Chondrocyte (in vitro differentiated cells): Measurements from ENCODE around the gene ANGPTL1. TPM values are rescaled to one million over a fixed set of nuclear protein-coding genes. Genes with fewer than 3 reads are reported as not detected.

ENCODE experiments used
- DNase-seq: peaks from one replicate; pipeline ENCODE4 v3.0.0; 2021; ENCODE audit warnings: mixed read lengths, low spot score
- H3K27ac Mint-ChIP-seq: one replicate; pipeline ENCODE4 v1.8.0; 2021; ENCODE audit warnings: mild to moderate bottlenecking, moderate library complexity, mixed read lengths; ENCODE audit not compliant: unreplicated experiment
- H3K27me3 Mint-ChIP-seq: 2 replicates; pipeline ENCODE4 v1.8.0; 2021; ENCODE audit warnings: low read depth, mixed read lengths
- H3K36me3 Mint-ChIP-seq: 2 replicates; pipeline ENCODE4 v1.8.0; 2021; ENCODE audit warnings: low read depth, mixed read lengths
- H3K4me1 Mint-ChIP-seq: 2 replicates; pipeline ENCODE4 v1.8.0; 2021; ENCODE audit warnings: low read depth, mild to moderate bottlenecking, mixed read lengths
- H3K4me3 Mint-ChIP-seq: one replicate; pipeline ENCODE4 v1.8.0; 2021; ENCODE audit warnings: mild to moderate bottlenecking, moderate library complexity, mixed read lengths; ENCODE audit not compliant: unreplicated experiment
- H3K9me3 Mint-ChIP-seq: 2 replicates; pipeline ENCODE4 v1.8.0; 2021; ENCODE audit warnings: low read depth, mixed read lengths
- total RNA-seq: library from RNA; stranded (reverse); gene quantifications from 3 replicates; pipeline ENCODE4 v1.2.1, GENCODE V29; 2021
- TF ChIP-seq, protein P1 (sequence below): fragments of 200-600 bp; sonication (generic); IDR thresholded peaks from 2 replicates; pipeline ENCODE4 v1.5.0; 2021; ENCODE audit warnings: antibody characterized with exemption, mild to moderate bottlenecking, moderate library complexity

ANGPTL1 gene
- total RNA-seq, 1 donor from 2014 or later = 2.6 TPM

DNA sequence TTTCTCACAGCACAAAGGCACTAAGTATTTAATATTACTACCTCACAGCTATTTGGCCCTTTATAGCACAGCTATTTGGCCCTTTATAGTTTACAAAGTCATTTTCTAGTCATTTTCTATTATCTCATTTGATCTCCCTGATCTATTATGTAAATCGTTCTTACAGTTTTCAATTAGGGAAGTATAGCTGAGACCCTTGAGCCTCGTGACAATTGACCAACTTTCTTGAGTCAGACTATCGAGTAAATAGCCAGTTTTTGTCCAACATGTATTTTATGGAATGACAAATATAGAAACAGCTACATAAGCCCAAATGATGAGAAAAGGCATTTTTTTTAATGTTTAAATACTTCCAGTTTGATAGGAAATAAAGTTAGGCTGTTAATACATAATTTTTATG, 7.0 kb upstream of the ANGPTL1 start:
- H3K27ac Mint-ChIP-seq = no peak overlapping the region
- H3K27me3 Mint-ChIP-seq = no peaks in the 10 kb centered on the region
- TF ChIP-seq, protein P1, sequence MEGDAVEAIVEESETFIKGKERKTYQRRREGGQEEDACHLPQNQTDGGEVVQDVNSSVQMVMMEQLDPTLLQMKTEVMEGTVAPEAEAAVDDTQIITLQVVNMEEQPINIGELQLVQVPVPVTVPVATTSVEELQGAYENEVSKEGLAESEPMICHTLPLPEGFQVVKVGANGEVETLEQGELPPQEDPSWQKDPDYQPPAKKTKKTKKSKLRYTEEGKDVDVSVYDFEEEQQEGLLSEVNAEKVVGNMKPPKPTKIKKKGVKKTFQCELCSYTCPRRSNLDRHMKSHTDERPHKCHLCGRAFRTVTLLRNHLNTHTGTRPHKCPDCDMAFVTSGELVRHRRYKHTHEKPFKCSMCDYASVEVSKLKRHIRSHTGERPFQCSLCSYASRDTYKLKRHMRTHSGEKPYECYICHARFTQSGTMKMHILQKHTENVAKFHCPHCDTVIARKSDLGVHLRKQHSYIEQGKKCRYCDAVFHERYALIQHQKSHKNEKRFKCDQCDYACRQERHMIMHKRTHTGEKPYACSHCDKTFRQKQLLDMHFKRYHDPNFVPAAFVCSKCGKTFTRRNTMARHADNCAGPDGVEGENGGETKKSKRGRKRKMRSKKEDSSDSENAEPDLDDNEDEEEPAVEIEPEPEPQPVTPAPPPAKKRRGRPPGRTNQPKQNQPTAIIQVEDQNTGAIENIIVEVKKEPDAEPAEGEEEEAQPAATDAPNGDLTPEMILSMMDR = no peak
- H3K4me3 Mint-ChIP-seq = no peak overlapping the region
- DNase-seq = no peak
- peaks cover 3% of the 10 kb centered on the region for H3K4me1 Mint-ChIP-seq
- no peaks in the 10 kb centered on the region for H3K9me3 Mint-ChIP-seq
- no peaks in the 10 kb centered on the region for H3K36me3 Mint-ChIP-seq

DNA sequence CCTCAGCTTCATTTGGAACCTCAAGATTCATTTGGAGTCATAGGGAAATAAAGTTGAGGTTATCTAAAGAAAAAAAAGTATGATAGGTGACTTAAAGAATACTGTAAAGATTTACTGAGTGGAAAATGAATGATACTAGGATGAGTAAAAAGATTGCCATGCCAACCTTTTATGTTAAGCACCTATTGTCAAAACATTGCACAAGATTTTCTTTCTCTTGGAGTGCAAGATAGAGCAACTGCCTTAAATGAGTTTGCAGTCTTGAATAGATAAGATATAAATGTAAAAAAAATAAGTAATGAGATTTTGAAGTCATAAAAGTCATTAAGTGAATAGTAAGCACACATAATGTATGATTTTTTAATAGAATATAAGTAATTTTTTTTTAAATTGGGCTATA, 5.1 kb upstream of the ANGPTL1 start:
- Mint-ChIP-seq H3K27me3 (no peaks in the 10 kb centered on the region), H3K9me3 (no peaks in the 10 kb centered on the region), H3K27ac (no peak overlapping the region), H3K36me3 (no peaks in the 10 kb centered on the region), H3K4me3 (no peak overlapping the region), H3K4me1 (peaks cover 7% of the 10 kb centered on the region)
- TF ChIP-seq, protein P1 = no peak
- no peak for DNase-seq

DNA sequence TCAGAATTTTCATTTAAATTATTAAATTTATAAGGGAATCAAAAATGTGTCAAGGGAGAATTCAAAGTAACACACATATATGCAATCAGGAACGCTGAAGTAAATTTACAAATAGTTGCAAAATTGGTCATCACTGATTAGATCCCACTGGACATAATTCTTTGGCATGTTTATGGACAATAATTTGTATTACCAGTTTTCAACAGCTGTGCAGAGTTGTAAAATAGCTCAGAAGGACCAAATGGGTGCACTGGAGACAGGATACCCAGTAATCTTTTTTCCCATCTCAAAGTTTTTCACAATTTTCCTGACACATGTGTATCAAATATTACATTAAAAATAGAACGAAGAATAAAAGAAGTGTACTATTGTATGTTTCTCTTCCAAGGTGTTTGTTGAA, 4.1 kb upstream of the ANGPTL1 start:
- H3K27ac Mint-ChIP-seq = no peak overlapping the region
- peaks cover 13% of the 10 kb centered on the region for H3K4me1 Mint-ChIP-seq
- TF ChIP-seq, protein P1 = no peak
- H3K9me3 Mint-ChIP-seq = no peaks in the 10 kb centered on the region
- H3K4me3 Mint-ChIP-seq = no peak overlapping the region
- no peaks in the 10 kb centered on the region for H3K36me3 Mint-ChIP-seq
- no peak for DNase-seq
- no peaks in the 10 kb centered on the region for H3K27me3 Mint-ChIP-seq

DNA sequence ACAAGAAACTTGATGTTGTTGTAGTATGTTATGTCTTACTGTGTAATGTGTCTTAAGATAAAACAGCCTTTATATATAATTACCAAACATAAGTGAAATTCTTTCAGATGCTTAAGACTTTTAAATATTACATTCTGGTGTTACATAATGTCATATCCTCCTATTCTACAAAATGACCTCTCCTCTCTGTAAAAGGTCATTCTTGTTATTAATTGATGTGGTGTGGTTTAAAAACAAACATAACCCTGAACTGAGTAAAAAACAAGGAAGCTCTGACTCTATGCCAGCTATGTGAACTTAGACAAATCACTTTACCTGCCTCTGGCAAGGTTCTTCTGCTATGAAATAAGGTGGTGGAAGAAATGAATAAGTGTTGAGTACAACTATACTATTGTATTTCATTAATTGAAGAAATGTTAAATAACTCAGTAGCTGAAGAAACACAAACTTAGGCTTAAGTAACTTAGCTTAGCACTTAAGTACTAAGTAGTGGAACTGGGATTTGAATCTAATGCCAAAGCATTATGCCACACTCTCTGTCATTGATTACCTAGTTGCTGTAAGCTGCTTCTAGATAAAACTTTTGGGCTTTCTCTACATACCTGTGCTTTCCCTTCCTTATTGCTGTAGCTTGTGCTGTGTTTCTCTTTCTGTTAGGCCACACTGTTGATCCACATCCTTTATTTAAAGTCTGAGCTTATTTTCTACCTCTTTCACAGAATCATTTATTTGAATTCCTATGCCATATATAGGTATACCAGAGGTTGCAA, 859 bp upstream of the ANGPTL1 start:
- peaks cover 26% of the 10 kb centered on the region for H3K4me1 Mint-ChIP-seq
- H3K4me3 Mint-ChIP-seq = no peak overlapping the region
- no peaks in the 10 kb centered on the region for H3K27me3 Mint-ChIP-seq
- no peak overlapping the region for H3K27ac Mint-ChIP-seq
- DNase-seq = no peak
- no peaks in the 10 kb centered on the region for H3K36me3 Mint-ChIP-seq
- TF ChIP-seq, protein P1 = no peak
- no peaks in the 10 kb centered on the region for H3K9me3 Mint-ChIP-seq

DNA sequence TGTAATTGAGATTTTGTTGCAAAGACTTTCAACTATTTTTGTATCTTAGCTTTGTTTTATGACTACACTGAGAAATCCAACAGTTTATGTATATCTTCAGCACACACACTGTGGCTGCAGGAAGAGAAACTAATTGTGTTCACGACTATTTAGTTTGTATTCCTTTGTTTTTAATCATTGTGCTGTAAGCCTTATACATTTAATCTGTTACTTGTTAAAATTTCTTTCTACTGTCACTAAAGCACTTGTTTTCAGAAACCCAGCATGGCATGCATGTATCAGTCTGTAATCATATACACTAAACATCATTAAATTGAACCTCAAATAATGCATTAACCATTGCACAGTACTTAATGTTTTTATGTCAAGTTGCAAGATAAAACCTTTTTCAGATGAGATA, 656 bp downstream of the ANGPTL1 start:
- Mint-ChIP-seq H3K9me3 (no peaks in the 10 kb centered on the region), H3K4me3 (no peak overlapping the region), H3K36me3 (no peaks in the 10 kb centered on the region), H3K27ac (no peak overlapping the region), H3K27me3 (no peaks in the 10 kb centered on the region), H3K4me1 (peaks cover 27% of the 10 kb centered on the region)
- TF ChIP-seq, protein P1 = no peak
- no peak for DNase-seq
